HepG2 (cell line): Measurements from ENCODE around the gene KRT7. TPM values are rescaled to one million over a fixed set of nuclear protein-coding genes. Genes with fewer than 3 reads are reported as not detected.
"Not testable (repeated sequence)": the region's sequence is repeated elsewhere in the genome, so short reads cannot be mapped to it uniquely, and the experiment has no call there.

ENCODE experiments used
- ATAC-seq: fragments of 200-7000 bp; cut with Tn5 transposase; 3 replicates; pipeline ENCODE4 v1.9.1; 2020; ENCODE audit warnings: mild to moderate bottlenecking, moderate library complexity
- BruUV-seq: library from RNA; stranded (reverse); fragments of 400-500 nt; replicated peaks from 2 replicates; lab custom pipeline; 2021; lab: Mats Ljungman, UMichigan
- CTCF ChIA-PET: fragments of 300-600 bp; formaldehyde crosslinking; extraction: SDS; loops from one replicate; lab custom pipeline; 2021; ENCODE audit warnings: low total read pairs, inconsistent platforms, low intra/inter-chr PET ratio; lab: Yijun Ruan, JAX
- POLR2A ChIA-PET: fragments of 350-600 bp; sonication (Branson Sonifier 250); formaldehyde crosslinking; loops from one replicate; lab custom pipeline; 2020; ENCODE audit warnings: antibody characterized with exemption, inconsistent platforms; lab: Yijun Ruan, JAX
- DNase-seq: peaks from one replicate; pipeline ENCODE4 v3.0.0-alpha.2; 2015; ENCODE audit warnings: low spot score
- FAIRE-seq: peaks from 3 replicates; lab custom pipeline; 2011; peaks lifted over from hg19 to GRCh38; lab: Jason Lieb, UNC
- H2AFZ ChIP-seq: one replicate; pipeline ENCODE4 v1.6.1; 2011; ENCODE audit warnings: low read length, inconsistent platforms
- H3K27ac ChIP-seq: fragments of 300-600 bp; 3 replicates; pipeline ENCODE4 v1.8.0; 2011; ENCODE audit warnings: mixed run types, mild to moderate bottlenecking, mixed read lengths, low read length, inconsistent platforms; ENCODE audit not compliant: insufficient read depth; ENCODE audit errors: extremely low read length
- H3K27me3 ChIP-seq, 2 experiments: fragments of 200-600 bp in 1 of 2; 2 replicates in 1 of 2; 3 replicates in 1 of 2; pipeline versions ENCODE4 v1.6.0 to v1.8.0; 2011; ENCODE audit warnings: low read length in 2 of 2, mild to moderate bottlenecking in 2 of 2, moderate library complexity in 2 of 2, inconsistent platforms in 1 of 2; ENCODE audit not compliant: insufficient read depth in 2 of 2, control insufficient read depth in 1 of 2
- H3K36me3 ChIP-seq, 2 experiments: fragments of 200-600 bp in 1 of 2; replicated peaks in 1 of 2; 2 replicates in 1 of 2; 3 replicates in 1 of 2; pipeline versions ENCODE4 v1.5.1 to v1.8.0; 2011; ENCODE audit warnings: low read length in 2 of 2, inconsistent platforms in 1 of 2; ENCODE audit not compliant: insufficient read depth in 2 of 2, control insufficient read depth in 1 of 2
- H3K4me1 ChIP-seq: 2 replicates; pipeline ENCODE4 v1.5.1; 2012; ENCODE audit warnings: low read length, inconsistent platforms; ENCODE audit not compliant: insufficient read depth
- H3K4me2 ChIP-seq: 2 replicates; pipeline ENCODE4 v1.6.0; 2011; ENCODE audit warnings: low read depth, low read length, inconsistent platforms
- H3K4me3 ChIP-seq, 3 experiments: fragments of 200-600 bp in 1 of 3; sonication (generic), shearing (Covaris generic) in 1 of 3; replicated peaks in 1 of 3; 2 replicates each; pipeline ENCODE4 v1.5.1; 2011 to 2016; ENCODE audit warnings: low read length in 3 of 3, inconsistent platforms in 2 of 3, low read depth in 2 of 3, mild to moderate bottlenecking in 2 of 3, control low read depth in 1 of 3, mixed read lengths in 1 of 3; ENCODE audit not compliant: insufficient read depth in 1 of 3
- H3K79me2 ChIP-seq: one replicate; pipeline ENCODE4 v1.6.1; 2011; ENCODE audit warnings: low read length, inconsistent platforms; ENCODE audit not compliant: insufficient read depth
- H3K9ac ChIP-seq: 2 replicates; pipeline ENCODE4 v1.6.0; 2011; ENCODE audit warnings: mild to moderate bottlenecking, low read depth, low read length, inconsistent platforms; ENCODE audit not compliant: insufficient read depth
- H3K9me3 ChIP-seq: 2 replicates; pipeline ENCODE4 v1.5.1; 2012; ENCODE audit warnings: mild to moderate bottlenecking, low read length
- H4K20me1 ChIP-seq: 2 replicates; pipeline ENCODE4 v1.6.0; 2011; ENCODE audit warnings: inconsistent platforms, mild to moderate bottlenecking, low read length, moderate library complexity; ENCODE audit not compliant: insufficient read depth
- WGBS: methylation state at CpG from one replicate; pipeline ENCODE4 v1.1.6; 2017; ENCODE audit warnings: low lambda C conversion rate; 5-methylcytosine and 5-hydroxymethylcytosine counted together
- in situ Hi-C: cut with HindIII; loops from 2 replicates; pipeline ENCODE4 v1.10.0; 2017; ENCODE audit warnings: low pct_unique_long_range_greater_than_20kb; ENCODE audit not compliant: extremely low pct_ligation_motif_present
- intact Hi-C: fragments of 100-400 bp; cut with micrococcal nuclease; formaldehyde crosslinking; loops from one replicate; pipeline ENCODE4 v1.10.0; 2022; ENCODE audit not compliant: unreplicated experiment
- polyA plus RNA-seq, 8 experiments: library from polyadenylated mRNA; depleted of rRNA in 3 of 8; stranded (reverse) in 7 of 8; unstranded in 1 of 8; fragments of >200 nt; fragmentation: Illumina TruSeq in 4 of 8; extraction: Trizol in 4 of 8; gene quantifications; 2 replicates each; pipeline versions ENCODE4 v1.2.1 to v1.2.3, GENCODE V29; 2011 to 2016; ENCODE audit warnings: low read depth in 4 of 8, missing spikeins in 1 of 8, mixed read lengths in 1 of 8; ENCODE audit not compliant: insufficient read depth in 1 of 8
- total RNA-seq, 5 experiments: library from RNA; depleted of rRNA; stranded (reverse); fragments of >200 nt; fragmentation: Illumina TruSeq; extraction: Trizol; gene quantifications; 2 replicates each; pipeline ENCODE4 v1.2.3, GENCODE V29; 2016; ENCODE audit warnings: low read depth in 1 of 5

The KRT7 gene
- total and polyA plus RNA-seq, 2 of the 13 experiments (the other 11 are each of a cell fraction or from before 2014, with no cell fraction given), result 0.83 TPM; not detected in 1

- H3K27ac ChIP-seq, H3K4me1 ChIP-seq, BruUV-seq, H3K27me3 ChIP-seq, FAIRE-seq, H3K4me2 ChIP-seq, H4K20me1 ChIP-seq, H3K36me3 ChIP-seq, H3K4me3 ChIP-seq, H2AFZ ChIP-seq, H3K79me2 ChIP-seq, ATAC-seq, H3K9me3 ChIP-seq, POLR2A ChIA-PET, in situ Hi-C loops, intact Hi-C loops, DNase-seq, CTCF ChIA-PET, H3K9ac ChIP-seq: not testable (repeated sequence)
- WGBS, result 29% methylated on average over 6 of the region's 17 CpGs
Measured at GRCh38 chr12:52287816-52288805, 55.1 kb downstream of the KRT7 start.

GRCh38 chr12:52290483-52291134 lies 57.6 kb downstream of the KRT7 start:
- POLR2A ChIA-PET, H3K27ac ChIP-seq, H3K27me3 ChIP-seq, ATAC-seq, H3K4me1 ChIP-seq, H3K79me2 ChIP-seq, H3K4me3 ChIP-seq, CTCF ChIA-PET, BruUV-seq, H4K20me1 ChIP-seq, DNase-seq, H3K36me3 ChIP-seq, in situ Hi-C loops, H3K4me2 ChIP-seq, H2AFZ ChIP-seq, intact Hi-C loops, H3K9ac ChIP-seq, FAIRE-seq, H3K9me3 ChIP-seq: not testable (repeated sequence)
- no CpG with 5 or more reads among the region's 5 CpGs for WGBS
